Raji (cell line): ENCODE results near the gene TEDC1.

ENCODE experiments used
- POLR2A ChIP-seq: IDR thresholded peaks from 2 replicates; pipeline ENCODE4 v1.6.1; 2011; ENCODE audit warnings: low read depth, low read length, control low read depth; ENCODE audit not compliant: insufficient read depth

The TEDC1 gene

GRCh38 chr14:105476831-105477659 lies 14.0 kb upstream of the TEDC1 start:
- no peak for TF ChIP-seq POLR2A

- no peak for TF ChIP-seq POLR2A
These were observed 13.2 kb upstream of the TEDC1 start for GRCh38 chr14:105477660-105478397.

GRCh38 chr14:105478398-105479251 lies 12.4 kb upstream of the TEDC1 start:
- TF ChIP-seq POLR2A = no peak

- TF ChIP-seq POLR2A = no peak
These were observed 11.5 kb upstream of the TEDC1 start for GRCh38 chr14:105479431-105480158.

GRCh38 chr14:105480199-105480746 lies 10.8 kb upstream of the TEDC1 start:
- TF ChIP-seq POLR2A = no peak

- peak; percentile 59 for TF ChIP-seq POLR2A
These were observed 9.9 kb upstream of the TEDC1 start for GRCh38 chr14:105480807-105481801.

GRCh38 chr14:105481886-105482457 lies 9.1 kb upstream of the TEDC1 start:
- no peak for TF ChIP-seq POLR2A

- TF ChIP-seq POLR2A = no peak
These were observed 8.4 kb upstream of the TEDC1 start for GRCh38 chr14:105482486-105483110.

GRCh38 chr14:105483300-105484068 lies 7.6 kb upstream of the TEDC1 start:
- no peak for TF ChIP-seq POLR2A

- TF ChIP-seq POLR2A = no peak
These were observed 6.7 kb upstream of the TEDC1 start for GRCh38 chr14:105484069-105484996.

GRCh38 chr14:105484997-105485393 lies 6.1 kb upstream of the TEDC1 start:
- TF ChIP-seq POLR2A = peak; percentile 28; the same call in 1 of the 2 replicates
